Measurements from ENCODE around the gene ZRANB1. TPM values are rescaled to one million over a fixed set of nuclear protein-coding genes. Genes with fewer than 3 reads are reported as not detected.

Gene ZRANB1
- total and polyA plus RNA-seq, 10 of the 15 experiments (the other 5 are each of a cell fraction or from before 2014, with no cell fraction given) = 1.7 to 11.8 (median 6.2) TPM

DNA sequence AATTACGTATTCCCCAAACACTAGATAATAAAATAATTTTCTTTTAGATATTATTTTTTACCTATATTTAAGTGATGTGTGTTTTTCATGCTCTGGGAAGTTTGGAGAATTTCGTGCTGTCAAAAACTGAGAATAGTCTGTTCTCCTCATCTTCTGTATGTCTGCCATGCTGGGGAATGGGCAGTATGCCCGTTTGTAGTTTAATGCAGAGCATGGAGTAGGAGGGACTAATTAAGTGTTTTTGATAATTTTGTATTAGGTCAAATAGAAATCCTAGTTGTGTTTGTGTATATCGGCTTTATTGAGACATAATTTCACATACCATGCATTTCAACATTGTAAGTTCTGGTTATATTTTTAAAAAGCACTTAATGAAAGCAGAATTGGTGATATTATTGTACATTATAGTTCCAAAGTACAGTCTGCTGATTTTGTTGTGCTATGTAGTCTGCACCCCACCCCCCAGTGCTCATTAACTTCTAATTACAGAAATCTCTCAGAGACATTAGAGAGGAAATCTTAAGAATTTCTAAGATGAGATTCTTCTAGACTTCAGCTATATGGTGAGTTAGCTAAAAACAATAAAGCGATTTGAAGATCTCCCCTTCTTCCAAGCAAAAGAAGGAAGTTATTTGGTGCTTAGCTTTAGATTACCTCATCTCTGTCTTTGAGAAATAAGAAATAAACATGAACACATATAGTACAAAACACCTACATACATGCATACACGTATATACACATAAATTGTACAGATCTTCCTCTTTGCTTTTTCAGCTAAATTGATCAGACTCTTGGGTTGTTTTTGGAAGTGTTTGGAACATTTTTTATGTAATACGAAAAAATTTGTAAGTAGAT, 22.2 kb downstream of the ZRANB1 start (continued):
- TF ChIP-seq, protein P1, sequence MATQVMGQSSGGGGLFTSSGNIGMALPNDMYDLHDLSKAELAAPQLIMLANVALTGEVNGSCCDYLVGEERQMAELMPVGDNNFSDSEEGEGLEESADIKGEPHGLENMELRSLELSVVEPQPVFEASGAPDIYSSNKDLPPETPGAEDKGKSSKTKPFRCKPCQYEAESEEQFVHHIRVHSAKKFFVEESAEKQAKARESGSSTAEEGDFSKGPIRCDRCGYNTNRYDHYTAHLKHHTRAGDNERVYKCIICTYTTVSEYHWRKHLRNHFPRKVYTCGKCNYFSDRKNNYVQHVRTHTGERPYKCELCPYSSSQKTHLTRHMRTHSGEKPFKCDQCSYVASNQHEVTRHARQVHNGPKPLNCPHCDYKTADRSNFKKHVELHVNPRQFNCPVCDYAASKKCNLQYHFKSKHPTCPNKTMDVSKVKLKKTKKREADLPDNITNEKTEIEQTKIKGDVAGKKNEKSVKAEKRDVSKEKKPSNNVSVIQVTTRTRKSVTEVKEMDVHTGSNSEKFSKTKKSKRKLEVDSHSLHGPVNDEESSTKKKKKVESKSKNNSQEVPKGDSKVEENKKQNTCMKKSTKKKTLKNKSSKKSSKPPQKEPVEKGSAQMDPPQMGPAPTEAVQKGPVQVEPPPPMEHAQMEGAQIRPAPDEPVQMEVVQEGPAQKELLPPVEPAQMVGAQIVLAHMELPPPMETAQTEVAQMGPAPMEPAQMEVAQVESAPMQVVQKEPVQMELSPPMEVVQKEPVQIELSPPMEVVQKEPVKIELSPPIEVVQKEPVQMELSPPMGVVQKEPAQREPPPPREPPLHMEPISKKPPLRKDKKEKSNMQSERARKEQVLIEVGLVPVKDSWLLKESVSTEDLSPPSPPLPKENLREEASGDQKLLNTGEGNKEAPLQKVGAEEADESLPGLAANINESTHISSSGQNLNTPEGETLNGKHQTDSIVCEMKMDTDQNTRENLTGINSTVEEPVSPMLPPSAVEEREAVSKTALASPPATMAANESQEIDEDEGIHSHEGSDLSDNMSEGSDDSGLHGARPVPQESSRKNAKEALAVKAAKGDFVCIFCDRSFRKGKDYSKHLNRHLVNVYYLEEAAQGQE (IDR thresholded peaks at IDR 0.05; ENCODE audit: low read depth, low read length) = no peak
- TF ChIP-seq MEF2B (IDR thresholded peaks at IDR 0.05; ENCODE audit: partially characterized antibody, poor library complexity, severe bottlenecking) = no peak
- TF ChIP-seq, protein P2, sequence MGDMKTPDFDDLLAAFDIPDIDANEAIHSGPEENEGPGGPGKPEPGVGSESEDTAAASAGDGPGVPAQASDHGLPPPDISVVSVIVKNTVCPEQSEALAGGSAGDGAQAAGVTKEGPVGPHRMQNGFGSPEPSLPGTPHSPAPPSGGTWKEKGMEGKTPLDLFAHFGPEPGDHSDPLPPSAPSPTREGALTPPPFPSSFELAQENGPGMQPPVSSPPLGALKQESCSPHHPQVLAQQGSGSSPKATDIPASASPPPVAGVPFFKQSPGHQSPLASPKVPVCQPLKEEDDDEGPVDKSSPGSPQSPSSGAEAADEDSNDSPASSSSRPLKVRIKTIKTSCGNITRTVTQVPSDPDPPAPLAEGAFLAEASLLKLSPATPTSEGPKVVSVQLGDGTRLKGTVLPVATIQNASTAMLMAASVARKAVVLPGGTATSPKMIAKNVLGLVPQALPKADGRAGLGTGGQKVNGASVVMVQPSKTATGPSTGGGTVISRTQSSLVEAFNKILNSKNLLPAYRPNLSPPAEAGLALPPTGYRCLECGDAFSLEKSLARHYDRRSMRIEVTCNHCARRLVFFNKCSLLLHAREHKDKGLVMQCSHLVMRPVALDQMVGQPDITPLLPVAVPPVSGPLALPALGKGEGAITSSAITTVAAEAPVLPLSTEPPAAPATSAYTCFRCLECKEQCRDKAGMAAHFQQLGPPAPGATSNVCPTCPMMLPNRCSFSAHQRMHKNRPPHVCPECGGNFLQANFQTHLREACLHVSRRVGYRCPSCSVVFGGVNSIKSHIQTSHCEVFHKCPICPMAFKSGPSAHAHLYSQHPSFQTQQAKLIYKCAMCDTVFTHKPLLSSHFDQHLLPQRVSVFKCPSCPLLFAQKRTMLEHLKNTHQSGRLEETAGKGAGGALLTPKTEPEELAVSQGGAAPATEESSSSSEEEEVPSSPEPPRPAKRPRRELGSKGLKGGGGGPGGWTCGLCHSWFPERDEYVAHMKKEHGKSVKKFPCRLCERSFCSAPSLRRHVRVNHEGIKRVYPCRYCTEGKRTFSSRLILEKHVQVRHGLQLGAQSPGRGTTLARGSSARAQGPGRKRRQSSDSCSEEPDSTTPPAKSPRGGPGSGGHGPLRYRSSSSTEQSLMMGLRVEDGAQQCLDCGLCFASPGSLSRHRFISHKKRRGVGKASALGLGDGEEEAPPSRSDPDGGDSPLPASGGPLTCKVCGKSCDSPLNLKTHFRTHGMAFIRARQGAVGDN (IDR thresholded peaks at IDR 0.05) = no peak
- no peak for TF ChIP-seq NFYB (IDR thresholded peaks at IDR 0.05; ENCODE audit: insufficient read depth, low read depth, low read length)
- TF ChIP-seq GABPA (IDR thresholded peaks at IDR 0.05; ENCODE audit: low read depth) = no peak
- TF ChIP-seq, protein P3, sequence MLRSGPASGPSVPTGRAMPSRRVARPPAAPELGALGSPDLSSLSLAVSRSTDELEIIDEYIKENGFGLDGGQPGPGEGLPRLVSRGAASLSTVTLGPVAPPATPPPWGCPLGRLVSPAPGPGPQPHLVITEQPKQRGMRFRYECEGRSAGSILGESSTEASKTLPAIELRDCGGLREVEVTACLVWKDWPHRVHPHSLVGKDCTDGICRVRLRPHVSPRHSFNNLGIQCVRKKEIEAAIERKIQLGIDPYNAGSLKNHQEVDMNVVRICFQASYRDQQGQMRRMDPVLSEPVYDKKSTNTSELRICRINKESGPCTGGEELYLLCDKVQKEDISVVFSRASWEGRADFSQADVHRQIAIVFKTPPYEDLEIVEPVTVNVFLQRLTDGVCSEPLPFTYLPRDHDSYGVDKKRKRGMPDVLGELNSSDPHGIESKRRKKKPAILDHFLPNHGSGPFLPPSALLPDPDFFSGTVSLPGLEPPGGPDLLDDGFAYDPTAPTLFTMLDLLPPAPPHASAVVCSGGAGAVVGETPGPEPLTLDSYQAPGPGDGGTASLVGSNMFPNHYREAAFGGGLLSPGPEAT (IDR thresholded peaks at IDR 0.05; ENCODE audit: low read depth) = no peak
- TF ChIP-seq RELA (IDR thresholded peaks at IDR 0.05; ENCODE audit: borderline replicate concordance, partially characterized antibody) = no peak
- no peak for TF ChIP-seq MEF2A (IDR thresholded peaks at IDR 0.05; ENCODE audit: insufficient read depth, low read depth, low read length)
- TF ChIP-seq, protein P4, sequence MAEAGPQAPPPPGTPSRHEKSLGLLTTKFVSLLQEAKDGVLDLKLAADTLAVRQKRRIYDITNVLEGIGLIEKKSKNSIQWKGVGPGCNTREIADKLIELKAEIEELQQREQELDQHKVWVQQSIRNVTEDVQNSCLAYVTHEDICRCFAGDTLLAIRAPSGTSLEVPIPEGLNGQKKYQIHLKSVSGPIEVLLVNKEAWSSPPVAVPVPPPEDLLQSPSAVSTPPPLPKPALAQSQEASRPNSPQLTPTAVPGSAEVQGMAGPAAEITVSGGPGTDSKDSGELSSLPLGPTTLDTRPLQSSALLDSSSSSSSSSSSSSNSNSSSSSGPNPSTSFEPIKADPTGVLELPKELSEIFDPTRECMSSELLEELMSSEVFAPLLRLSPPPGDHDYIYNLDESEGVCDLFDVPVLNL (IDR thresholded peaks at IDR 0.05; ENCODE audit: low read depth, low read length) = no peak
- no peak for TF ChIP-seq ZZZ3 (IDR thresholded peaks at IDR 0.05; ENCODE audit: control insufficient read depth, insufficient read length, low read depth)
- no peak for TF ChIP-seq ZNF384 (IDR thresholded peaks at IDR 0.05; ENCODE audit: borderline replicate concordance, low read depth, low read length)
